GM18951 (cell line): ENCODE results near the gene KRTAP10-5.

Experiments used
- POLR2A ChIP-seq: IDR thresholded peaks from 4 replicates; pipeline ENCODE4 v1.6.1; 2011; ENCODE audit warnings: mild to moderate bottlenecking; ENCODE audit not compliant: insufficient read length, insufficient read depth; ENCODE audit errors: extremely low read depth
- in situ Hi-C: fragments of 300-500 bp; cut with MboI; formaldehyde crosslinking; loops from one replicate; pipeline ENCODE4 v1.12.0; 2022; ENCODE audit warnings: low sequenced_read_pairs, mixed read lengths, inconsistent platforms; ENCODE audit not compliant: unreplicated experiment

Gene KRTAP10-5

DNA sequence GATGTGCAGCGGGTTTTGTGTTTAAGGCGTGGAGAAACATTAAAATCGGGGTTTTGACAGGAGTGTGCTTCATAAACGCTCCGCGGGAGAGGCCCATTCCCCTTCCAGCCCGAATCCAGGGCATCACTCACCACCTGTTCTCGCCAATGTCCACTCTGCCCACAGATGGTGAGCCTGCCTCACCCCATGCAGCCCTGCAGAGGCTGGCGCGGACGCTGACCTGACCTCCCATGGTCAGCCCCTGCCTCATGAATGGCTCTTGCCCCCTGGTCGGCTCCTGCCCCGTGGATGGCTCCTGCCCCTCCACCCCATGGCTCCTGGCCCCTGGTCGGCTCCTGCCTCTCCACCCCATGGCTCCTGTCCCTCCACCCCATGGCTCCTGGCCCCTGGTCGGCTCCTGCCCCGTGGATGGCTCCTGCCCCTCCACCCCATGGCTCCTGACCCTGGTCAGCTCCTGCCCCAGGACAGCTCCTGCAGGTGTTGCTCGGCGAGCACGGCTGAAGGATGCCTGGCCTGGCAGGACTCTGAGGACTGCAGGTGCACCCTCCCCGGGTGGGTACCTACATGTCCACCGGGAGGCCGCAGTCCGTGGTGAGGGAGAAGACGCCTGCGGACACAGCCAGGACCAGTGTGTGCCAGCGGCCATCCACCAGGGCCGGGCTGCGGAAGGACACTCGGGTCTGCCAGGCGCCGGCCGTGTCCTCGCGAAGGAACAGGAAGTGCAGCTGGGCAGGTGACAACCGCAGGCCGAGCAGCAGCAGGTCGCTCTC is 47.1 kb downstream of the KRTAP10-5 start:
- in situ Hi-C loops, result no loop called here
- TF ChIP-seq POLR2A, result no peak

GRCh38 chr21:44532712-44533111 is 47.7 kb downstream of the KRTAP10-5 start:
- in situ Hi-C loops, result no loop called here

GRCh38 chr21:44531606-44532564 is 48.5 kb downstream of the KRTAP10-5 start:
- in situ Hi-C loops, result no loop called here
- no peak for TF ChIP-seq POLR2A

More at GRCh38 chr21:44532712-44533111, 47.7 kb downstream of the KRTAP10-5 start:
- no peak for TF ChIP-seq POLR2A

- in situ Hi-C loops, result no loop called here
- no peak for TF ChIP-seq POLR2A
Observed at GRCh38 chr21:44530903-44531605, 49.4 kb downstream of the KRTAP10-5 start.

DNA sequence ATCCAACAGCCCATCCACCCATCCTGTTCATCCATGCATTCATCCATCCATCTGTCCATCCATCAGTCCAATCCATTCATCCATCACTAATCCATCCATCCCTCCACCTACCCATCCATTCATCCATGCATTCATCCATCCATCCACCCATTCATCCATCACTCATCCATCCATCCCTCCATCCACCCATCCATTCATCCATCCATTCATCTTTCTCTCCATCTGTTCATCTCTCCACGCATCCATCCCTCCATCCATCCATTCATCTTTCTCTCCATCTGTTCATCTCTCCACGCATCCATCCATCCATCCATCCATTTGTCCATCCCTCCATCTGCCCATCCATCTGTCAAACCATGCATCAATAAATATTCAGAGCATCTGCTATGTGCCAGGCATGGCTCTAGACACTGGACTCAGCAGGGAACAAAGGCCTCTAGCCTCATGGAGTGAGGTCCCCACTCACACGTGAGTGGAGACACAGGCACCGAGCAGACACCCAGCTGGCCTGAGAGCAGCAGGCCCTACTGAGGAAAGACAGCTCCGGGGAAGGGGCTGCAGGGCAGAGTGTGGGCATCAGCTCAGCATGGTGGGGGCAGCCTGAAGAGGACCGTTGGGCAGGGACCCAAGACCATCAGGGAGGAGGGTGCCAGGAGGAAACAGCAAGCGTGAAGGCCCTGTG is 50.0 kb downstream of the KRTAP10-5 start:
- TF ChIP-seq POLR2A, result no peak
- in situ Hi-C loops, result no loop called here

- in situ Hi-C loops, result no loop called here
- no peak for TF ChIP-seq POLR2A
Observed at GRCh38 chr21:44529503-44530125, 50.8 kb downstream of the KRTAP10-5 start.
